Measurements from ENCODE around the gene P2RY14. TPM values are rescaled to one million over a fixed set of nuclear protein-coding genes. Genes with fewer than 3 reads are reported as not detected.
A peak's percentile ranks its signal among the peaks of the same experiment; 100 is the strongest.

The P2RY14 gene
- total and polyA plus RNA-seq, 2 experiments from 2014 or later, result 0.95 TPM; not detected in 1

DNA sequence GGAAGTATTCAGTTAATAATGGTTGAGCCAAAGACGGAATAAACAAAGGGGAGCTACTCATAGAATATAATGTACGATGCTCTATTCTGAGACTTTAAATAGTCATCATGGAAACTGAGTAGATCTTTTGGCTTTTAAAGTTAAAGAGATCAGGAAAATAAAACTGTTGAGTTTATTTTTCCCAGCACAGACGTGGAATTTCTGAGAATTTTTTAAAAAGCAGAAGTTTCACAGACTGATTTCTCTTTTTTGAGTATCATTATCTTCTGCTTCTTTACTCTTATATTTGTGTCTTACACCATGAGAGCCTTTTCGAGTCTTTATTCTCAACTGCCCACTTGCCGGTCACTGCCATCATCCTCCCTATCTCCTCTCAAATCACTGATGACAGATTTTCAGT is 13.2 kb downstream of the P2RY14 start (continued):
- TF ChIP-seq, protein P1, sequence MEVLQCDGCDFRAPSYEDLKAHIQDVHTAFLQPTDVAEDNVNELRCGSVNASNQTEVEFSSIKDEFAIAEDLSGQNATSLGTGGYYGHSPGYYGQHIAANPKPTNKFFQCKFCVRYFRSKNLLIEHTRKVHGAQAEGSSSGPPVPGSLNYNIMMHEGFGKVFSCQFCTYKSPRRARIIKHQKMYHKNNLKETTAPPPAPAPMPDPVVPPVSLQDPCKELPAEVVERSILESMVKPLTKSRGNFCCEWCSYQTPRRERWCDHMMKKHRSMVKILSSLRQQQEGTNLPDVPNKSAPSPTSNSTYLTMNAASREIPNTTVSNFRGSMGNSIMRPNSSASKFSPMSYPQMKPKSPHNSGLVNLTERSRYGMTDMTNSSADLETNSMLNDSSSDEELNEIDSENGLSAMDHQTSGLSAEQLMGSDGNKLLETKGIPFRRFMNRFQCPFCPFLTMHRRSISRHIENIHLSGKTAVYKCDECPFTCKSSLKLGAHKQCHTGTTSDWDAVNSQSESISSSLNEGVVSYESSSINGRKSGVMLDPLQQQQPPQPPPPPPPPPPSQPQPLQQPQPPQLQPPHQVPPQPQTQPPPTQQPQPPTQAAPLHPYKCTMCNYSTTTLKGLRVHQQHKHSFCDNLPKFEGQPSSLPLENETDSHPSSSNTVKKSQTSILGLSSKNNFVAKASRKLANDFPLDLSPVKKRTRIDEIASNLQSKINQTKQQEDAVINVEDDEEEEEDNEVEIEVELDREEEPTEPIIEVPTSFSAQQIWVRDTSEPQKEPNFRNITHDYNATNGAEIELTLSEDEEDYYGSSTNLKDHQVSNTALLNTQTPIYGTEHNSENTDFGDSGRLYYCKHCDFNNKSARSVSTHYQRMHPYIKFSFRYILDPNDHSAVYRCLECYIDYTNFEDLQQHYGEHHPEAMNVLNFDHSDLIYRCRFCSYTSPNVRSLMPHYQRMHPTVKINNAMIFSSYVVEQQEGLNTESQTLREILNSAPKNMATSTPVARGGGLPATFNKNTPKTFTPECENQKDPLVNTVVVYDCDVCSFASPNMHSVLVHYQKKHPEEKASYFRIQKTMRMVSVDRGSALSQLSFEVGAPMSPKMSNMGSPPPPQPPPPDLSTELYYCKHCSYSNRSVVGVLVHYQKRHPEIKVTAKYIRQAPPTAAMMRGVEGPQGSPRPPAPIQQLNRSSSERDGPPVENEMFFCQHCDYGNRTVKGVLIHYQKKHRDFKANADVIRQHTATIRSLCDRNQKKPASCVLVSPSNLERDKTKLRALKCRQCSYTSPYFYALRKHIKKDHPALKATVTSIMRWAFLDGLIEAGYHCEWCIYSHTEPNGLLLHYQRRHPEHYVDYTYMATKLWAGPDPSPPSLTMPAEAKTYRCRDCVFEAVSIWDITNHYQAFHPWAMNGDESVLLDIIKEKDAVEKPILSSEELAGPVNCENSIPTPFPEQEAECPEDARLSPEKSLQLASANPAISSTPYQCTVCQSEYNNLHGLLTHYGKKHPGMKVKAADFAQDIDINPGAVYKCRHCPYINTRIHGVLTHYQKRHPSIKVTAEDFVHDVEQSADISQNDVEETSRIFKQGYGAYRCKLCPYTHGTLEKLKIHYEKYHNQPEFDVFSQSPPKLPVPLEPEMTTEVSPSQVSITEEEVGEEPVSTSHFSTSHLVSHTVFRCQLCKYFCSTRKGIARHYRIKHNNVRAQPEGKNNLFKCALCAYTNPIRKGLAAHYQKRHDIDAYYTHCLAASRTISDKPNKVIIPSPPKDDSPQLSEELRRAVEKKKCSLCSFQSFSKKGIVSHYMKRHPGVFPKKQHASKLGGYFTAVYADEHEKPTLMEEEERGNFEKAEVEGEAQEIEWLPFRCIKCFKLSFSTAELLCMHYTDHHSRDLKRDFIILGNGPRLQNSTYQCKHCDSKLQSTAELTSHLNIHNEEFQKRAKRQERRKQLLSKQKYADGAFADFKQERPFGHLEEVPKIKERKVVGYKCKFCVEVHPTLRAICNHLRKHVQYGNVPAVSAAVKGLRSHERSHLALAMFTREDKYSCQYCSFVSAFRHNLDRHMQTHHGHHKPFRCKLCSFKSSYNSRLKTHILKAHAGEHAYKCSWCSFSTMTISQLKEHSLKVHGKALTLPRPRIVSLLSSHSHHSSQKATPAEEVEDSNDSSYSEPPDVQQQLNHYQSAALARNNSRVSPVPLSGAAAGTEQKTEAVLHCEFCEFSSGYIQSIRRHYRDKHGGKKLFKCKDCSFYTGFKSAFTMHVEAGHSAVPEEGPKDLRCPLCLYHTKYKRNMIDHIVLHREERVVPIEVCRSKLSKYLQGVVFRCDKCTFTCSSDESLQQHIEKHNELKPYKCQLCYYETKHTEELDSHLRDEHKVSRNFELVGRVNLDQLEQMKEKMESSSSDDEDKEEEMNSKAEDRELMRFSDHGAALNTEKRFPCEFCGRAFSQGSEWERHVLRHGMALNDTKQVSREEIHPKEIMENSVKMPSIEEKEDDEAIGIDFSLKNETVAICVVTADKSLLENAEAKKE (CRISPR knock-in tag; IDR thresholded peaks at IDR 0.05), result no peak

DNA sequence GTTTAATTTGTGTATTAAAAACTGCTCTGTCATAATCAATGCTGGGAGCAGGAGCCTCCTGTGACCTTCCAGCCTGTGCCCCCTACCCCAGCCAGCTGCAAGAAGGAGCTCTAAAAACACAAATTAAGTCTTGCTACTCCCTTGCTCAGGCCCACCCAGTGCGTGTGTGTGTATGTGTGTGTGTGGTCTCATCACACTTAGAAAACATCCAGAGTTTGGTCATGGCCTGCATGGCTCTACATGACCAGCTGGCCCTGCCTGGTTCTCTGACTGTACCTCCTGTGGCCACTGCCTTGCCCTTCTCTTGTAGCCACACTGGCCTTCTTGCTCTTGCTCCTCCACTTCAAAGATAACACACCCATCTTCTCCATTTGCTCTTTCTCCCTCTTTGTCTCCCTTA is 13.7 kb downstream of the P2RY14 start:
- H3K4me2 ChIP-seq, result no peak overlapping the region
- H3K27ac Mint-ChIP-seq, result peak overlapping the region; percentile 0; the same call in 1 of the 2 replicates
- H3K4me3 Mint-ChIP-seq, result no peak overlapping the region
- H3K9me2 ChIP-seq (ENCODE audit: insufficient read depth), result no peaks in the 10 kb centered on the region
- DNase-seq (ENCODE audit: low spot score), result no peak
- no peak; the same call in 2 of the 3 replicates for ATAC-seq
- no peaks in the 10 kb centered on the region for H3K27me3 Mint-ChIP-seq (ENCODE audit: insufficient read depth, low read depth, poor library complexity)
- peaks cover 7% of the 10 kb centered on the region; the same call in 1 of the 3 replicates for H3K36me3 Mint-ChIP-seq (ENCODE audit: low read depth)
- H3K27ac ChIP-seq (ENCODE audit: low read depth), result no peak overlapping the region
- H3K4me1 Mint-ChIP-seq, result peaks cover 24% of the 10 kb centered on the region
- H3K4me3 ChIP-seq, result no peak overlapping the region
- H3K27me3 ChIP-seq (ENCODE audit: insufficient read depth), result no peaks in the 10 kb centered on the region
- H3F3A ChIP-seq (replicated peaks; ENCODE audit: low read depth), result no peaks in the 10 kb centered on the region
- no peaks in the 10 kb centered on the region for H4K20me1 ChIP-seq (replicated peaks; ENCODE audit: insufficient read depth)
- no peaks in the 10 kb centered on the region for H3K9me3 Mint-ChIP-seq
- no peaks in the 10 kb centered on the region for H3K36me3 ChIP-seq (ENCODE audit: insufficient read depth)
- no peaks in the 10 kb centered on the region for H3K79me2 ChIP-seq (replicated peaks; ENCODE audit: insufficient read depth)
- no peak overlapping the region for H2AFZ ChIP-seq
- H3K4me1 ChIP-seq (ENCODE audit: insufficient read depth), result peaks cover 22% of the 10 kb centered on the region
- TF ChIP-seq ZNF331 (CRISPR knock-in tag; IDR thresholded peaks at IDR 0.05; ENCODE audit: low read depth) (no peak), STAT1 (IDR thresholded peaks at IDR 0.05; ENCODE audit: unreplicated experiment) (no peak), JUNB (IDR thresholded peaks at IDR 0.05; ENCODE audit: unreplicated experiment) (no peak), POLR2AphosphoS5 (IDR thresholded peaks at IDR 0.05; ENCODE audit: low read depth) (no peak), CREB1 (CRISPR knock-in tag; IDR thresholded peaks at IDR 0.05; ENCODE audit: low read depth) (no peak), ZNF114 (CRISPR knock-in tag; IDR thresholded peaks at IDR 0.05) (no peak), EZH2phosphoT487 (IDR thresholded peaks at IDR 0.05; ENCODE audit: unreplicated experiment) (no peak), EZH2 (IDR thresholded peaks at IDR 0.05; ENCODE audit: low read depth, unreplicated experiment) (no peak)
- TF ChIP-seq, protein P2, sequence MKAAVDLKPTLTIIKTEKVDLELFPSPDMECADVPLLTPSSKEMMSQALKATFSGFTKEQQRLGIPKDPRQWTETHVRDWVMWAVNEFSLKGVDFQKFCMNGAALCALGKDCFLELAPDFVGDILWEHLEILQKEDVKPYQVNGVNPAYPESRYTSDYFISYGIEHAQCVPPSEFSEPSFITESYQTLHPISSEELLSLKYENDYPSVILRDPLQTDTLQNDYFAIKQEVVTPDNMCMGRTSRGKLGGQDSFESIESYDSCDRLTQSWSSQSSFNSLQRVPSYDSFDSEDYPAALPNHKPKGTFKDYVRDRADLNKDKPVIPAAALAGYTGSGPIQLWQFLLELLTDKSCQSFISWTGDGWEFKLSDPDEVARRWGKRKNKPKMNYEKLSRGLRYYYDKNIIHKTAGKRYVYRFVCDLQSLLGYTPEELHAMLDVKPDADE (IDR thresholded peaks at IDR 0.05), result no peak
- TF ChIP-seq, protein P1 (CRISPR knock-in tag; IDR thresholded peaks at IDR 0.05), result no peak
